GM23248 (cell line): ENCODE measurements around the gene PEX10. TPM values are rescaled to one million over a fixed set of nuclear protein-coding genes. Genes with fewer than 3 reads are reported as not detected.

Experiments used
- DNase-seq: peaks from one replicate; pipeline ENCODE4 v3.0.0-alpha.2; 2015
- H2AFZ ChIP-seq: fragments of 200-600 bp; sonication (generic); 2 replicates; pipeline ENCODE4 v1.6.1; 2016; ENCODE audit warnings: antibody characterized with exemption
- H3F3A ChIP-seq: fragments of 200-600 bp; sonication (generic); 2 replicates; pipeline ENCODE4 v1.6.1; 2016; ENCODE audit warnings: mild to moderate bottlenecking, antibody characterized with exemption, mixed run types; ENCODE audit not compliant: insufficient read depth
- H3K27ac ChIP-seq: fragments of 200-600 bp; sonication (generic); 2 replicates; pipeline ENCODE4 v1.5.1; 2016; ENCODE audit warnings: mild to moderate bottlenecking
- H3K27me3 ChIP-seq: fragments of 200-600 bp; sonication (generic); replicated peaks from 2 replicates; pipeline ENCODE4 v1.6.1; 2016; ENCODE audit warnings: mild to moderate bottlenecking; ENCODE audit not compliant: insufficient read depth
- H3K36me3 ChIP-seq: fragments of 200-600 bp; sonication (generic); 2 replicates; pipeline ENCODE4 v1.6.1; 2016; ENCODE audit warnings: low read depth, mild to moderate bottlenecking
- H3K4me1 ChIP-seq: fragments of 200-600 bp; sonication (generic); 2 replicates; pipeline ENCODE4 v1.6.1; 2016; ENCODE audit warnings: mild to moderate bottlenecking; ENCODE audit not compliant: insufficient read depth
- H3K4me2 ChIP-seq: fragments of 200-600 bp; sonication (generic); one replicate; pipeline ENCODE4 v1.6.1; 2016; ENCODE audit warnings: mild to moderate bottlenecking; ENCODE audit not compliant: unreplicated experiment
- H3K4me3 ChIP-seq: fragments of 200-600 bp; sonication (generic); 2 replicates; pipeline ENCODE4 v1.5.1; 2016; ENCODE audit warnings: mild to moderate bottlenecking
- H3K79me2 ChIP-seq: fragments of 200-600 bp; sonication (generic); 2 replicates; pipeline ENCODE4 v1.6.1; 2016; ENCODE audit warnings: mild to moderate bottlenecking; ENCODE audit not compliant: insufficient read depth
- H3K9ac ChIP-seq: fragments of 200-600 bp; sonication (generic); 2 replicates; pipeline ENCODE4 v1.6.1; 2016; ENCODE audit warnings: mild to moderate bottlenecking
- H3K9me2 ChIP-seq: fragments of 200-600 bp; sonication (generic); 2 replicates; pipeline ENCODE4 v1.6.1; 2016; ENCODE audit warnings: mixed run types, mild to moderate bottlenecking, moderate library complexity; ENCODE audit not compliant: insufficient read depth
- H3K9me3 ChIP-seq: fragments of 200-600 bp; sonication (generic); one replicate; pipeline ENCODE4 v1.6.1; 2017; ENCODE audit warnings: low read depth
- H4K20me1 ChIP-seq: fragments of 200-600 bp; sonication (generic); 2 replicates; pipeline ENCODE4 v1.6.0; 2016; ENCODE audit not compliant: insufficient read depth
- EZH2 ChIP-seq: fragments of 200-600 bp; sonication (generic); IDR thresholded peaks from 2 replicates; pipeline ENCODE4 v1.6.1; 2018; ENCODE audit warnings: antibody characterized with exemption, mild to moderate bottlenecking; ENCODE audit not compliant: insufficient read depth, poor library complexity, severe bottlenecking
- EZH2phosphoT487 ChIP-seq: fragments of 200-600 bp; sonication (generic); IDR thresholded peaks from 2 replicates; pipeline ENCODE4 v1.6.1; 2018; ENCODE audit warnings: antibody characterized with exemption, moderate library complexity, mild to moderate bottlenecking, low read depth; ENCODE audit not compliant: insufficient read depth
- WGBS, 2 experiments: methylation state at CpG; one replicate each; pipeline ENCODE4 v1.1.6; 2015 to 2017; ENCODE audit warnings: low lambda C conversion rate in 2 of 2, low coverage in 1 of 2; ENCODE audit errors: missing lambda C conversion rate in 2 of 2; 5-methylcytosine and 5-hydroxymethylcytosine counted together
- in situ Hi-C: fragments of 300-500 bp; cut with MboI; formaldehyde crosslinking; loops from 2 replicates; pipeline ENCODE4 v1.15.0; 2020
- polyA plus RNA-seq: library from polyadenylated mRNA; unstranded; fragments of >200 nt; fragmentation: Nextera tagmentation; extraction: Ambion mirVana; gene quantifications from 2 replicates; pipeline ENCODE4 v1.2.1, GENCODE V29; 2016
- total RNA-seq: library from RNA; depleted of rRNA; stranded (reverse); fragments of >200 nt; shearing (Covaris generic); gene quantifications from 2 replicates; pipeline ENCODE4 v1.2.3, GENCODE V29; 2014

PEX10 gene
- total and polyA plus RNA-seq, 2 experiments from 2014 or later = 24.7 to 51.3 TPM

GRCh38 chr1:2427051-2427450, 14.7 kb upstream of the PEX10 start:
- no peaks in the 10 kb centered on the region for H3K4me1 ChIP-seq
- TF ChIP-seq EZH2 (no peak), EZH2phosphoT487 (no peak)
- no peaks in the 10 kb centered on the region for H3K9me2 ChIP-seq
- H3K4me3 ChIP-seq = no peak overlapping the region
- H3K27me3 ChIP-seq = peaks cover 11% of the 10 kb centered on the region
- H3F3A ChIP-seq = no peaks in the 10 kb centered on the region
- H3K9me3 ChIP-seq = no peaks in the 10 kb centered on the region
- no peaks in the 10 kb centered on the region for H3K79me2 ChIP-seq
- no peaks in the 10 kb centered on the region for H3K36me3 ChIP-seq
- in situ Hi-C loops = no loop called here
- no peak overlapping the region for H3K27ac ChIP-seq
- H4K20me1 ChIP-seq = no peaks in the 10 kb centered on the region
- no peak overlapping the region for H3K9ac ChIP-seq
- H2AFZ ChIP-seq = no peak overlapping the region
- no peak for DNase-seq
- H3K4me2 ChIP-seq = no peak overlapping the region
- 54 to 64% methylated on average over 15 to 17 of the region's 18 CpGs for WGBS, 2 experiments

GRCh38 chr1:2426540-2426939, 14.2 kb upstream of the PEX10 start:
- in situ Hi-C loops = no loop called here
- 38 to 40% methylated on average over 15 to 16 of the region's 18 CpGs for WGBS, 2 experiments

GRCh38 chr1:2425892-2426291, 13.5 kb upstream of the PEX10 start:
- DNase-seq = no peak
- 49 to 54% methylated on average over 11 of the region's 11 CpGs for WGBS, 2 experiments
- no peaks in the 10 kb centered on the region for H3K9me3 ChIP-seq
- no peaks in the 10 kb centered on the region for H3F3A ChIP-seq
- H3K4me2 ChIP-seq = no peak overlapping the region
- no peak overlapping the region for H3K27ac ChIP-seq
- peaks cover 18% of the 10 kb centered on the region for H3K27me3 ChIP-seq
- in situ Hi-C loops = no loop called here
- no peaks in the 10 kb centered on the region for H3K4me1 ChIP-seq
- TF ChIP-seq EZH2 (no peak), EZH2phosphoT487 (no peak)
- H3K9me2 ChIP-seq = no peaks in the 10 kb centered on the region
- H3K4me3 ChIP-seq = no peak overlapping the region
- H2AFZ ChIP-seq = no peak overlapping the region
- H4K20me1 ChIP-seq = no peaks in the 10 kb centered on the region
- H3K9ac ChIP-seq = no peak overlapping the region
- H3K36me3 ChIP-seq = no peaks in the 10 kb centered on the region
- H3K79me2 ChIP-seq = no peaks in the 10 kb centered on the region

More at GRCh38 chr1:2426540-2426939, 14.2 kb upstream of the PEX10 start:
- DNase-seq = no peak
- no peak overlapping the region for H2AFZ ChIP-seq
- no peak overlapping the region for H3K4me2 ChIP-seq
- no peaks in the 10 kb centered on the region for H3K9me2 ChIP-seq
- peaks cover 11% of the 10 kb centered on the region for H3K27me3 ChIP-seq
- H3K9ac ChIP-seq = no peak overlapping the region
- no peaks in the 10 kb centered on the region for H4K20me1 ChIP-seq
- no peak overlapping the region for H3K27ac ChIP-seq
- H3K36me3 ChIP-seq = no peaks in the 10 kb centered on the region
- H3F3A ChIP-seq = no peaks in the 10 kb centered on the region
- H3K9me3 ChIP-seq = no peaks in the 10 kb centered on the region
- no peak overlapping the region for H3K4me3 ChIP-seq
- no peaks in the 10 kb centered on the region for H3K79me2 ChIP-seq
- TF ChIP-seq EZH2phosphoT487 (no peak), EZH2 (no peak)
- no peaks in the 10 kb centered on the region for H3K4me1 ChIP-seq

- Histone ChIP-seq H3K9me3 (no peaks in the 10 kb centered on the region), H3K79me2 (no peaks in the 10 kb centered on the region), H3K4me1 (no peaks in the 10 kb centered on the region), H2AFZ (no peak overlapping the region), H3K27ac (no peak overlapping the region), H3K4me3 (no peak overlapping the region), H4K20me1 (no peaks in the 10 kb centered on the region), H3K27me3 (peaks cover 25% of the 10 kb centered on the region), H3K9ac (no peak overlapping the region), H3K9me2 (no peaks in the 10 kb centered on the region), H3F3A (no peaks in the 10 kb centered on the region), H3K36me3 (no peaks in the 10 kb centered on the region), H3K4me2 (no peak overlapping the region)
- no peak for DNase-seq
- in situ Hi-C loops = loop anchor here (25.0 kb wide), 1 partner anchor 590 kb away; the partner anchor contains the start of gene ACTRT2
- TF ChIP-seq EZH2phosphoT487 (no peak), EZH2 (no peak)
- 49 to 52% methylated on average over 4 of the region's 4 CpGs for WGBS, 2 experiments
These were observed 10.2 kb upstream of the PEX10 start for GRCh38 chr1:2422523-2422922.

GRCh38 chr1:2419416-2419815, 7.1 kb upstream of the PEX10 start:
- Histone ChIP-seq H3K4me2 (no peak overlapping the region), H3K27ac (no peak overlapping the region), H3F3A (no peaks in the 10 kb centered on the region), H3K9ac (no peak overlapping the region), H3K4me1 (no peaks in the 10 kb centered on the region), H2AFZ (no peak overlapping the region), H3K4me3 (no peak overlapping the region), H3K79me2 (no peaks in the 10 kb centered on the region), H3K9me2 (no peaks in the 10 kb centered on the region), H3K27me3 (peaks cover 14% of the 10 kb centered on the region), H4K20me1 (no peaks in the 10 kb centered on the region), H3K9me3 (no peaks in the 10 kb centered on the region), H3K36me3 (no peaks in the 10 kb centered on the region)
- WGBS, 2 experiments = 59 to 63% methylated on average over 16 of the region's 16 CpGs
- TF ChIP-seq EZH2 (no peak), EZH2phosphoT487 (no peak)
- in situ Hi-C loops = loop anchor here (10.0 to 25.0 kb wide), 3 partner anchors 125 to 1005 kb away; partner anchors contain the start of gene ACTRT2
- DNase-seq = no peak
